Colonic mucosa (tissue), 4 donors: ENCODE results near the gene DLG2. TPM values are rescaled to one million over a fixed set of nuclear protein-coding genes. Genes with fewer than 3 reads are reported as not detected.

Source experiments
- DNase-seq: peaks from one replicate; pipeline ENCODE4 v3.0.0-alpha.2; 2020
- H3K27ac ChIP-seq: fragments of 200-600 bp; one replicate; pipeline ENCODE4 v1.8.0; 2021
- H3K27me3 ChIP-seq: fragments of 200-600 bp; one replicate; pipeline ENCODE4 v1.8.0; 2021
- H3K36me3 ChIP-seq: fragments of 200-600 bp; one replicate; pipeline ENCODE4 v1.8.0; 2021
- H3K4me1 ChIP-seq: fragments of 200-600 bp; one replicate; pipeline ENCODE4 v1.8.0; 2021; ENCODE audit warnings: mild to moderate bottlenecking
- H3K4me3 ChIP-seq: fragments of 200-600 bp; one replicate; pipeline ENCODE4 v1.8.0; 2021
- H3K9ac ChIP-seq, 2 donors: one replicate each; pipeline ENCODE4 v1.7.0; 2013; ENCODE audit warnings: control low read depth in 2 of 2, low read depth in 2 of 2, low read length in 2 of 2
- H3K9me3 ChIP-seq: fragments of 200-600 bp; one replicate; pipeline ENCODE4 v1.8.0; 2021
- CTCF ChIP-seq: fragments of 200-600 bp; IDR thresholded peaks from one replicate; pipeline ENCODE4 v1.8.0; 2022; ENCODE audit warnings: antibody characterized with exemption, mild to moderate bottlenecking
- intact Hi-C: fragments of 100-400 bp; cut with DNase I; formaldehyde crosslinking; loops from one replicate; pipeline ENCODE4 v1.14.1; 2022
- total RNA-seq, 2 donors: library from RNA; stranded (reverse); fragmentation: NEBNext Ultra II Directional in 1 of 2; extraction: Animal tissue kit (Norgen Biotek cat#: 25700) in 1 of 2; gene quantifications; one replicate each; pipeline ENCODE4 v1.2.1, GENCODE V29; 2021
- donor health status: healthy.
- donor health status: DM: no; HTN: no; CAD: no.
- donor health status: DM: no; HTN: no; CAD: no.

The DLG2 gene
- total RNA-seq, 2 donors from 2014 or later: 1.4 to 3.3 TPM

GRCh38 chr11:84687433-84687832 is 939.7 kb downstream of the DLG2 start:
- intact Hi-C loops: no loop called here
- H3K4me3 ChIP-seq: no peak overlapping the region
- DNase-seq: no peak
- no peaks in the 10 kb centered on the region for H3K9me3 ChIP-seq
- TF ChIP-seq CTCF: no peak
- no peaks in the 10 kb centered on the region for H3K4me1 ChIP-seq
- H3K36me3 ChIP-seq: no peaks in the 10 kb centered on the region
- H3K27me3 ChIP-seq: no peaks in the 10 kb centered on the region
- H3K9ac ChIP-seq: no peak overlapping the region
- H3K27ac ChIP-seq: no peak overlapping the region

- no peak for TF ChIP-seq CTCF
- Histone ChIP-seq H3K27me3 (no peaks in the 10 kb centered on the region), H3K27ac (no peak overlapping the region), H3K4me1 (no peaks in the 10 kb centered on the region), H3K9ac (no peak overlapping the region), H3K4me3 (no peak overlapping the region), H3K36me3 (no peaks in the 10 kb centered on the region), H3K9me3 (no peaks in the 10 kb centered on the region)
- no peak for DNase-seq
- intact Hi-C loops: no loop called here
Observed at GRCh38 chr11:84686716-84687115, 940.4 kb downstream of the DLG2 start.

- no peak for DNase-seq
- Histone ChIP-seq H3K9ac (no peak overlapping the region), H3K27me3 (no peaks in the 10 kb centered on the region), H3K9me3 (no peaks in the 10 kb centered on the region), H3K36me3 (no peaks in the 10 kb centered on the region), H3K4me3 (no peak overlapping the region), H3K4me1 (no peaks in the 10 kb centered on the region), H3K27ac (no peak overlapping the region)
- intact Hi-C loops: no loop called here
- TF ChIP-seq CTCF: no peak
Observed at GRCh38 chr11:84685976-84686375, 941.2 kb downstream of the DLG2 start.

- Histone ChIP-seq H3K27me3 (no peaks in the 10 kb centered on the region), H3K9ac (no peak overlapping the region), H3K4me3 (no peak overlapping the region), H3K4me1 (no peaks in the 10 kb centered on the region), H3K9me3 (no peaks in the 10 kb centered on the region), H3K36me3 (no peaks in the 10 kb centered on the region), H3K27ac (no peak overlapping the region)
- no peak for TF ChIP-seq CTCF
- intact Hi-C loops: no loop called here
- no peak for DNase-seq
Observed at GRCh38 chr11:84685149-84685548, 942.0 kb downstream of the DLG2 start.

- Histone ChIP-seq H3K4me1 (no peaks in the 10 kb centered on the region), H3K4me3 (no peak overlapping the region), H3K9me3 (no peaks in the 10 kb centered on the region), H3K9ac (no peak overlapping the region), H3K27ac (no peak overlapping the region), H3K36me3 (no peaks in the 10 kb centered on the region), H3K27me3 (no peaks in the 10 kb centered on the region)
- intact Hi-C loops: no loop called here
- no peak for DNase-seq
- no peak for TF ChIP-seq CTCF
Observed at GRCh38 chr11:84681456-84681855, 945.7 kb downstream of the DLG2 start.
